GM21423 (cell line): ENCODE measurements around the gene LPCAT3.
A peak's percentile ranks its signal among the peaks of the same experiment; 100 is the strongest.
"Not testable (repeated sequence)": the region's sequence is repeated elsewhere in the genome, so short reads cannot be mapped to it uniquely, and the experiment has no call there.

Source experiments
- ATAC-seq: cut with Tn5 transposase; IDR thresholded peaks from one replicate; pipeline ENCODE4 v1.9.1; 2021; ENCODE audit warnings: mild to moderate bottlenecking, moderate library complexity; ENCODE audit not compliant: unreplicated experiment

LPCAT3 gene, protein sequence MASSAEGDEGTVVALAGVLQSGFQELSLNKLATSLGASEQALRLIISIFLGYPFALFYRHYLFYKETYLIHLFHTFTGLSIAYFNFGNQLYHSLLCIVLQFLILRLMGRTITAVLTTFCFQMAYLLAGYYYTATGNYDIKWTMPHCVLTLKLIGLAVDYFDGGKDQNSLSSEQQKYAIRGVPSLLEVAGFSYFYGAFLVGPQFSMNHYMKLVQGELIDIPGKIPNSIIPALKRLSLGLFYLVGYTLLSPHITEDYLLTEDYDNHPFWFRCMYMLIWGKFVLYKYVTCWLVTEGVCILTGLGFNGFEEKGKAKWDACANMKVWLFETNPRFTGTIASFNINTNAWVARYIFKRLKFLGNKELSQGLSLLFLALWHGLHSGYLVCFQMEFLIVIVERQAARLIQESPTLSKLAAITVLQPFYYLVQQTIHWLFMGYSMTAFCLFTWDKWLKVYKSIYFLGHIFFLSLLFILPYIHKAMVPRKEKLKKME

DNA sequence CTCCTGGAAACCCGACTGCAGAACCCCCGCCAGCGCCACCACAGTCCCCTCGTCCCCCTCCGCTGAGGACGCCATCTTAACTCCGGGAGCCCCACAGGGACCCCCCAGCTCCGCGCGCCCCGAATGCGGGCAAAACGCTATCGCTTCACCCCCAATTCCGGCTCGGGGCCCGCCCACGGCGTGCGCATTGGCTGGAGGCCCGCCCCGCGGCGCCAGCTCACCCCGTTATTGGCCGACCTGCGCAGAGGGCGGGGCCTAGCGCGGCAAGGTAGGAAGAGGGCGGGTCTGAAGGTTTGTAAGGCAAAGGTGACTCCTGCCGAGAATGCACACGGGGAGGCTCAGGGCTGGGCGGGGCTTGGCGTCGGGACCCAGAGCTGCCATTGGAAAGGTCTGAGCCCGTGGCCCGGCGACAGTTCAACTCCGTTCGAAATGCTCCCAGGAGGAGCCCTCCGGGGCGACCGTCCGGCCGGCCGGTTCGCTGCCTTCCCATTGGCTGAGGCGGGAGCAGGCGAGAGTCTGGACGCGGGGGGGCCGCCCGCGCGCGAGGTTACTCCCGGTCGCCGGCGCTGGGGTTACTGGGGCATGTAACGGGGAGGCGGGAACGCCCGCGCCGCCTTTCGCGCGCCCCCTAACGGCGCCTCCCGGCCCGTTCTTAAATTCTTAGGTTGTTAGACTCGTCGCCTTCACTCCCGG lies at the start of gene LPCAT3:
LPCAT3 (minus strand) TSS at position 127 of the 693 bp plus-strand sequence; CDS start at position 75, 52 bp downstream.
- peak; percentile 90 for ATAC-seq

DNA sequence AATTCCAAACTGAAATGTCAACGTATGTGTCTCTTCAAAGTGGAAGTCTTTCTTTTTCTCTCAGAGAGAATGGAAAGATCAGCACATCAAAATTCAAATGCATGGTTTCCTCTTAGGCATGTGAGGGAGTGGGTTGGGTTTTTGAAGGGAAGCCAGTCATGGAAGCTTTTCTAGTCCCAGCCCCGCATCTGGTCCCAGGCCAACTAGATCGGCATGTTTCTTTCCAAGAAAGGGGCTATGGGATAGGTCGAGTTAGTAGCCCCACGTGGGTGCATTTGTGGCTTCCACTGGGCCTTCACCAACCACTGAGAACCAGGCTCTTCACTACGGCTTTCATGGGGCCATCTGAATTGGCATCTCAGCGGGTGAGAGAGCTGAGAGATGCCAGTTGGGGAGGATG lies 48.8 kb upstream of the LPCAT3 start:
- ATAC-seq = no peak

DNA sequence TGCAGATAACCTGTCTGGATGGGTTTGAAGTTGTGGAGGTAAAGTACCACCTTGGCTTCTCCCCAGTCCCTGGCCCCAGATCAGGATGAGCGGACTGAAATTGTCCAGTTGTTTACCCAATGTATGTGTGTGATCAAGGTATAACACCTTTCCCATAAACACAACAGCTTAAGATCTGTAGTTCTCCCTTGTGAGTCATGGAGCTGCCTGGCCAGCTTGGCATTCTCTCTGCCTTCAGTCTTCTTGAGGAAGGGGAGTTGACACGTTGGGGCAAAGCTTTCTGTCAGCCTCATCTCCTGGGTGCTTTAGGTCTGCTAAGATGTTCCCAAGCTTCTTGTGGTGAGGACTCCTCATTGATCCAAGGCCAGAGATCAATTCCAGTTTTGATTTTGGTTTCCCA lies 48.3 kb upstream of the LPCAT3 start:
- no peak for ATAC-seq

DNA sequence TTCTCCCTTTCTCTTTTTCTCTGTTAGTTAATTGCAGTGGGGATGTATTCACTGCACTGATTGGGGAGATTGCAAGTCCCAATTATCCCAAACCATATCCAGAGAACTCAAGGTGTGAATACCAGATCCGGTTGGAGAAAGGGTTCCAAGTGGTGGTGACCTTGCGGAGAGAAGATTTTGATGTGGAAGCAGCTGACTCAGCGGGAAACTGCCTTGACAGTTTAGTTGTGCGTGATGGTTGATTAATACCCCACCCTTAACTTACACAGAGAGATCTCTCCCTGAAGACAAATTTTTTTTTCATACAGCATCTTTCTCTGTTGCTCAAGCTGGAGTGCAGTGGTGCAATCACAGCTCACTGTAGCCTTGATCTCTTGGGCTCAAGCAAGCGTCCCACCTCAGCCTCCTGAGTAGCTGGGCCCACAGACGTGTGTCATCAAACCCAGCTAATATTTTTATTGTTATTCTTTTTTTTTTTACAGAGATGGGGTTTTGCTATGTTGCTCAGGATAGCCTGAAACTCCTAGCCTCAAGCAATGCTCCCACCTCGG lies 46.9 kb upstream of the LPCAT3 start:
- ATAC-seq = no peak

DNA sequence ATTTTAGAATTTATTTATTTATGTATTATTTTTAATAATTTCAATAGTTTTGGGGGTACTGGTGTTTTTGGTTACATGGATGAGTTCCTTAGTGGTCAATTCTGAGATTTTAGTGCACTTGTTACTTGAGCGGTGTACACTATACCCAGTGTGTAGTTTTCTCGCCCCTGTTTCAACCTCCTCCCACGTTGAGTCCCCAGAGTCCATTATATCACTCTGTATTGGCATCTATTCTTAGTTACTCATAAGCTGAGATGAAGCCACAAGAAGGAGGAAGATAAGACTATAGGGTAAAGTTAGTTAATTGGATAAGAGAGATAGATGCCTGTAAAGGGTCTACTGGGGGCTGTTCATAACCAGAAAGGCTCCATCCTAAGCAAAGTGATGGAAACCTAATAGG lies 46.2 kb upstream of the LPCAT3 start:
- ATAC-seq = no peak

DNA sequence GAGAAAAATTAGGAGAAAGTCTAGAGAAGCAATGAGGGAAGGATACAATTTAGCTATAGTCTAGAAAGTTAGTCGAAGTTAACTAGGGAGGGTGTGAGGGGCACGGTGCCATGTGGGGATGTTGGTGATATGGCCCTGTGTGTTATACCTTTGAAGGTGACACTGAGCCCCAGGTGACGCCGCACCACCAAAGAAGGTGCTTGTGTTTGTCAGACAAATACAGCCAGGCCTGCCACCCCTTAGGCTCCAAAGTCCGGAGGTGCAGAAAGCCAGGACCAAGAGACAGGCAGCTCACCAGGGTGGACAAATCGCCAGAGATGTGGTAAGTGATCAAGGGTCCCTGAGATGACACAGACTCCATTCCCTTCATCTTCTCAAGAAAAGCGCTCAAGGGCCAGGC lies 43.3 kb upstream of the LPCAT3 start:
- no peak for ATAC-seq

DNA sequence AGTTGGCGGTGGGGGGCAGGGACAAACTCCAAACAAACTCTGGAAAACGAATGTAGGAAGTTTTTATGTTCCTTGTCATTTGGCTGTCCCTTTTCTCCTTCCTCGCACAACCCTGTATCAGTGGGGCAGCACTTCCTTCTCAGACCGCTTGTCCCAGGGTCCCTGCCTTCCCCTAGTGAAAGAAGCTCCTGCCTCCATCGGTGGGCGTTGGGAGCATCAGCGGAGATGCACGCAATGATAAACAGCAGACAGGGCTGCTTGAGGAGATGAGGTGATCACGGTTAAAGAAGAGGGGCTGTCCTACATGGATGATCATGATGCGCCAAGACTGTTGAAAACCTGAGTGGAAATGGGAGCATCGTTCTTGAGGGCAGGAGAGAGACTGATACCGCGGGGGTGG lies 42.9 kb upstream of the LPCAT3 start:
- no peak for ATAC-seq

DNA sequence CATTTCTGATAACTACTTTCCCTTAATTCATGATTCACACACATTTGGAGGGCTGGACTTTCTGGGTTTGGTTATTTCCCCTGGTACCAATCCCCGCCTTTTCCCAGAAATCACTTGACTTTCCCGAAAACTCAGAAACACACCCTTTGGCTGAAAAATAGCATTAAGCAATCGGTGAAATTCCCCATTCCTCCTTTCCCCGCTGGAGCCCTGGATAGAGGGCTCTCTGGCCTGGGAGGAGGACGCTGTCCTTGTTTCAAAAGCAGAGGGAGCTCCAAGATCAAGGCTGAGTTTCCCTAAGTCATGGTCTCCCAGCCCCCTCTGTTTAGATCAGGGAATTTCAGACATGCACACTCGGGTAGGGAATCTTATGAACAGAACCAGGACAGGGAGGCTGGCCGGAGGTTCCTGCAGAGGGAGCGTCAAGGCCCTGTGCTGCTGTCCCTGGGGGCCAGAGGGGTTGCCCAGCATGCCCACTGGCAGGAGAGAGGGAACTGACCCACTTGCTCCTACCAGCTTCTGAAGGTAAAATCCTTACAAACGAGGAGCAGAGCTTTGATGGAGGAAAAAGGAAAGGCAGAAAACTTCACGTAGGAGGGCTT lies 42.2 kb upstream of the LPCAT3 start, which contains the start of gene C1S:
C1S (plus strand) TSS at position 366 of the 602 bp plus-strand sequence. CDS start 1,195 bp downstream, outside the sequence.
- ATAC-seq = no peak

DNA sequence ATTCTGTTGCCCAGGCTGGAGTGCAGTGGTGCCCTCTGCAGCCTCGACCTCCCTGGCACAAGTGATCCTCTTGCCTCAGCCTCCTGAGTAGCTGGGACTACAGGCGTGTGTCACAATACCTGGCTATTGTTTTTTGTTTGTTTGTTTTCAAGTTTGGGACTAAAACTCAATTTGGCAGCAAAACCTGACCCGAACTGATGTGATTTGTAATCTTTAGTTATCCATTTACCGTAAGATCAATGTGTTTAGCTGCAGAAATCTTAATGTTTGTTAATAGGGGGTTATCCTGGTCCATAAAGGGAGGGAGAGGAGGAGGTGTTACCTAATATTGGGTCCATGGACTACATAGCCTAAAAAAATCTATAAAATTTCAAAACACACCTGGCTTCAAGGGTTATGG lies 41.5 kb upstream of the LPCAT3 start:
- ATAC-seq = no peak

DNA sequence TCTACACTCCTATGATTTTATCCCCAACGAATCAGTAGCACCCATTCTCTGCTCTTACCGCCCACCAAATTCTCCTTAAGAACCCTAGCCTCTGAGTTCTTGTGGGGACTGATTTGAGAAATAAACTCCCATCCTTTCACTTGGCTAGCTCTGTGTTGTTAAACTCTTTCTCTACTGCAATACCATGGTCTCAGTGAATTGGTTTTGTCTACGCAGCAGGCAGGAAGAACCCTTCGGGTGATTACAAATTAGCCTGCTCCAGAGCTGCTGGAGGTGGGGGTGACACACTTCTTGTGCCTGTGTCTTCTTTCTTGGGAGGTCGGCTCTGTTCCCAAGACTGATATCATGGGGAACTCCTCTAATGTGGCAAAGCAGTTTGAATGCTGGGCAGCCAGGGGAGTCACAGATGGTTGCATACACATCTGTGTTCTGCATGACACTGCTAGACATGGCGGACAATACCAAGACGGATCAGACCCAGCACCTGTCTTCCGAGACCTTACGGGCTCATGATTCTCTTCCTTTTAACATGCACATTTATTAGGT lies 40.6 kb upstream of the LPCAT3 start:
- ATAC-seq = no peak

DNA sequence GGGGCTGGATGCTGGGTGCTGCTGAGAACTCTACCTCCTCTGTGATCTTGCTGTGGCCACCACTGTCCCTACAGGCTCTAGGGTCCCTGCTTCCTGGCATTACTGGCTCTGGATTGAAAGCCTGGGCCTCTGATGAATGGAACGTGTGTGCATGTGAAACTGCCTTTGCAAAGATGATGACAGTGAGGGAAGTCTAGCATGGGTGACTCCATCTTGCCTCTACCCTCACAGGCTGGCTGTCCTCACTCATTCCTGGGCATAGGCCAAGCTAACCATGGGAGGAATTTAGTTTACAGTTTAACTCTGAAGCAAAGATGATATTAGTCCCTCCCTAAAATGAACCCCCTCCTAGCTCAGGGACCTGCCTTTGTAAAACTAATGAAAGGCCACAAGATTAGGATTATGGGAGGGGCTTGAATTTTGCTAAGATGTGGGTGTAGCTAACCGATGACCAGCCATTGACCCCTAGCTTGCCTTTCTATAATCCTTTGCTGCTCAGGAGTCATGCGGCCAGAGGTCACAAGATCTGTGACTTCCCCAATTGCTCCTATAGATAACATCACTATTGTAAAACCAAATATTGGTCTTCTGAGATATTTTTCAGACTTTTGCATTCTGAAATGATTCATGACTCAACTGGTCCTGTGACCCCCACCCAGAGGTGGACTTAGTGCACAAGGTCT lies 40.0 kb upstream of the LPCAT3 start:
- ATAC-seq = no peak

DNA sequence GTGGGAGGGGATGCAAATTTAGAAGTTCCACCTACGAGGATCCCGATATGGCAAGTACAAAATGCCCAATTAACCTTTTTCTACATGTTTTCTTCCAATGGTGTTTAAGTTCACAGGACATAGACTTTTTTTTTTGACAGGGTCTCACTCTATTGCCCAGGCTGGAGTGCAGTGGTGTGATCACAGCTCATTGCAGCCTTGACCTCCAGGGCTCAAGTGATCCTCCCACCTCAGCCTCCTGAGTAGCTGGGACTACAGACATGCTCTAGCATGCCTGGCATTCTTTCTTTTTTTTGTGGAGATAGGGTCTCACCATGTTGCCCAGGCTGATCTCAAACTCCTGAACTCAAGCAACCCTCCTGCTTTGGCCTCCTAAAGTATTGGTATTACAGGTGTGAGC lies 37.5 kb upstream of the LPCAT3 start:
- not testable (repeated sequence) for ATAC-seq

DNA sequence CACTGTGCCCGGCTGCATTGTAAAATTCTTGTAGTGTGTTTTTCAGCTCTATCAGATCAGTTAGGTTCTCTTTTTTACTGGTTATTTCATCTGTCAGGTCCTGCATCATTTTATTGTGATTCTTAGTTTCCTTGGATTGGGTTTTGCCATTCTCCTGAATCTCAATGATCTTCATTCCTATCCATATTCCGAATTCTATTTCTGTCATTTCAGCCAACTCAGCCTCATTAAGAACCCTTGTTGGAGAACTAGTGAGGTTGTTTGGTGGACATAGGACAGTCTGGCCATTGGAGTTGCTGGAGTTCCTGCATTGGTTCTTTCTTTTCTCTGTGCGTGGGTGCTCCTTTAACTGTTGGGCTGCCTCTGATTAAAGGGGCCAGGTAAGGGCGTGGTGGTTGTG lies 36.6 kb upstream of the LPCAT3 start:
- no peak for ATAC-seq

DNA sequence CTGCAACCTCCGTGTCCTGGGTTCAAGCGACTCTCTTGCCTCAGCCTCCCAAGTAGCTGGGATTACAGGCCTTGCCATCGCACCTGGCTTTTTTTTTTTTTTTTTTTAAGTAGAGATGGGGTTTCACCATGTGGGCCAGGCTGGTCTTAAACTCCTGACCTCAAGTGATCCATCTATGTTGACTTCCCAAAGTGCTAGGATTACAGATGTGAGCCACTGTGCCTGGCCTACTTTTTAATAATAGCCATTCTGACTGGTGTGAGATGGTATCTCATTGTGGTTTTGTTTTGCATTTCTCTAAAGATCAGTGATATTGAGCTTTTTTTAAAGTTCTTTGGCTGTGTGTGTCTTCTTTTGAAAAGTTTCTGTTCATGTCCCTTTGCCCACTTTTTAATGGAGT lies 31.7 kb upstream of the LPCAT3 start:
- not testable (repeated sequence) for ATAC-seq

DNA sequence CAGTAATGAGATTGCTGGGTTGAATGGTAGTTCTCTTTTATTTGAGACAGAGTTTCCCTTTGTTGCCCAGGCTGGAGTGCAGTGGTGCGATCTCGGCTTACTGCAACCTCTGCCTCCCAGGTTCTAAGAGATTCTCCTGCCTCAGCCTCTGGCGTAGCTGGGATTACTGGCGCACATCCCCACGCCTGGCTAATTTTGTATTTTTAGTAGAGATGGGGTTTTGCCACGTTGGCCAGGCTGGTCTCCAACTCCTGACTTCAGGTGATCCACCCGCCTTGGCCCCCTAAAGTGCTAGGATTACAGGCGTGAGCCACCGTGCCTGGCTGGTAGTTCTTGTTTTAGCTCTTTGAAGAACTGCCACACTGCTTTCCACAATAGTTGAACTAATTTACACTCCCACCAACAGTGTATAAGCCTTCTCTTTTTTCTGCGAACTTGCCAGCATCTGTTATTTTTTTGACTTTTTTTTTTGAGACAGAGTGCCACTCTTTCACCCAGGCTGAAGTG lies 31.2 kb upstream of the LPCAT3 start:
- ATAC-seq = not testable (repeated sequence)

DNA sequence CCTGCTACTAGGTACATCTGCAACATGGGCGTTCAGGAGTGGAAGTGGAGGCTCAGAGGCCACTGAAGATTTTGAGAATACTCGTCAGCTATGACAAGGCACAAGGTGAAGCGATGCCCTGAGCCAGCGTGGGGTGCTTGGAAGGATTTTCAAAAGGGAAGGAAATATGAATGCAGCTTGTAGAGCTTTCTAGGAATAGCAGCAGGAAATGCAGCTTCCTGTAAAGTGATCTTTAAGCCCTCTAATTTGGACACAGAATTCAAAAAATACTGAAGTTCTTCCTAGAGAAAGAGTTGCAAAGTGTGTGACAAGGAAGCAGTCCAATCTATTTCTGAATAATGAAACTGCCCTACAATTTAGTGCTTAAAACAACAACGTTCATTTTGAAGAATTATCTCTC lies 29.0 kb upstream of the LPCAT3 start:
- ATAC-seq = no peak

DNA sequence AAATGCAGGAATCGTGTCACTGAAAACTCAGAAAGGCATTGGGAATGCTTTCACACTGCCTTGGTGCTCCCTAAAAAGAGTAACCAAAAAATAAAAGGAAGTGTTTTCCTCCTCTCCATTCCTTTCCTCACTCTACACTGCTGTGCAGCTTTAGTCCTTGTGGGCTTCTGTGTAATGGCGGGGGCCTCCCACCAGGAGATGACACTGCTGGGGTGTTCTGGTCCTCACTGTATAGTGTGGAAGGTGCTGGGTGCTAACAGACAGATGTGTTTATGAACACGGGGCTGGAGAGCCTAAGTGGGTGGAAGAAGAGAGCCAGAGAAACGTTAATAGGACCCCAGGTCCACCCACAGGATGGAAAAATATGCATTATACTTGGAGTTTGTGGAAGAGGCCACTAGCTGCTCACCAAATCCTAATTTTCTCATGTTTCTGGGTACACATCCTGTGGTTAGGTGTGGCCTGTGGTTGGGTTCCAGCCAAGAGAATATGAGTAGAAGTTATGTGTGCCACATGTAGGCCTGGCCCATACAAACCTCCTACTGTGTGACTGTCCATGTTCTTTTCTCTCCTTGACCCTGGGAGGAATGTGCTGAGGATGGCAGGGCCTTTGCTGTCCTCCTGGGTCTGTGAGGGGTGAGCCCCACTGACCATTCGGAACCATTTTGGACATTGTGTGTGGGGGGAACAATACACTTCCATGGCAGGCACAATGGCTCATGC lies 28.3 kb upstream of the LPCAT3 start:
- ATAC-seq = no peak

DNA sequence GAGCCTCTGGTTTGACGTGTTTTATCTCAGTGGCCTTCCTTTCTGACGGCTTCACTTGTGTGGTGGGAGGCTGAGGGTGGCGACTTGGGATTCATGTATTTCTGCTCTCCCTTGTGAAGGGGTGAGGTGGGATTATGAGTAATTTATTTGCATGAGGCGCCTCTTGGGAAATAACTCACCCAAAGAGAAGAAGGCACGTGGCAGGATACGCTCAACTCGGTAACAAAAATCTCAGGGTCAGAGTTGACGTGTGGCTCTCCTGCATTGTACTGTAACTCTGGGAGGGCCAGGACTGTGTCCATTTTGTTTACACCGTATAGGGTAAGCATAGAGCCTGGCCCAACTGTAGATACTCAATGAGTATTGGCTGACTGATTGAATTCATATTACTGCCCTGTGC lies 27.6 kb upstream of the LPCAT3 start:
- ATAC-seq = no peak

DNA sequence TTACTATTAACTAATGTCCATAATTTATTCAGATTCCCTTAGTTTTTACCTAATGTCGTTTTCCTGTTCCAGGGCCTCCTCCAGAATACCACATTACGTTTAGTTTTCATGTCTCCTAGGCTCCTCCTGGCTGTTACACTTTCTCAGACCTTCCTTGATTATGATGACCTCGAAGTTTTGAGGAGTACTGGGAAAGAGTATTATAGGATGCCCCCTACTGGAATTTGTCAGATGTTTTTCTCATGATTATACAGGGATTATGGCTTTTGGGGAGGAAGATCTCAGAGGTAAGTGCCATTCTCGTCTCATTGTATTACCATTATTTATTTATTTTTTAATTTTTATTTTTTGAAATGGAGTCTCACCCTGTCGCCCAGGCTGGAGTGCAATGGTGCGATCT lies 24.6 kb upstream of the LPCAT3 start:
- ATAC-seq = no peak

DNA sequence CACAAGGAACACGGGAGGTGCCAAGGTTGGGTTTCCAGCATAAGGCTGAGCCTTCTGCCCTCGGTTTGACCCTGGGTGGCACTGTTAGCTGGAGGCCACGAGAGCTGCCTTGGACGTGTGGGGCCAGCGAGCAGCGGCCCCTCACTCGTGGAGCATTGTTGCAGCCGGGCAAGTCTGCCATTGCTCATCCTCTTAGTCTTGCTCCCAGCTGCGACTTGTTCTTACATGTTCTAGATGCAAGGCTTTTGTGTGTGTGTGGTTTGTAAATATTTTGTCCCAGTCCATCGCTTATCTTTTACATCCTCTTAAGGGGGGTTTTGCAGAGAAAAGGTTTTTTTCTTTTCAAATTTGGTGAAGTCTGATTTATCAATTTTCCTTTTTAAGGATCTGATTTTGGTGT lies 21.1 kb upstream of the LPCAT3 start:
- no peak for ATAC-seq
